LHCN-M2 (cell line): ENCODE measurements around the gene XXYLT1. TPM values are rescaled to one million over a fixed set of nuclear protein-coding genes. Genes with fewer than 3 reads are reported as not detected.

Source experiments
- DNase-seq: peaks from one replicate; pipeline ENCODE4 v3.0.0-alpha.2; 2012; ENCODE audit warnings: low read depth
- total RNA-seq: library from RNA; depleted of rRNA; stranded (reverse); fragments of >200 nt; gene quantifications from 2 replicates; pipeline ENCODE4 v1.2.3, GENCODE V29; 2014; rRNA removed

The XXYLT1 gene
- total RNA-seq, 1 experiment from 2014 or later: 19.2 TPM

GRCh38 chr3:195028877-195029606 lies 241.9 kb downstream of the XXYLT1 start:
- DNase-seq: no peak

GRCh38 chr3:195025884-195026200 lies 245.1 kb downstream of the XXYLT1 start:
- no peak for DNase-seq

GRCh38 chr3:195025056-195025883 lies 245.7 kb downstream of the XXYLT1 start:
- no peak for DNase-seq

- DNase-seq: no peak
These were observed 247.0 kb downstream of the XXYLT1 start for GRCh38 chr3:195023989-195024388.

- no peak for DNase-seq
These were observed 247.4 kb downstream of the XXYLT1 start for GRCh38 chr3:195023576-195023975.

- no peak for DNase-seq
These were observed 249.3 kb downstream of the XXYLT1 start for GRCh38 chr3:195021692-195022091.

- no peak for DNase-seq
These were observed 250.0 kb downstream of the XXYLT1 start for GRCh38 chr3:195020921-195021320.

- DNase-seq: no peak
These were observed 250.8 kb downstream of the XXYLT1 start for GRCh38 chr3:195020185-195020584.

- no peak for DNase-seq
These were observed 251.6 kb downstream of the XXYLT1 start for GRCh38 chr3:195019335-195019734.

Other genes starting within 250 kb of the XXYLT1 start
- gene ACAP2, start 171.9 kb upstream of the XXYLT1 start, total RNA-seq: 34.9 and 42.3 TPM in 2 replicates